ENCODE results near the gene NHLRC4. TPM values are rescaled to one million over a fixed set of nuclear protein-coding genes. Genes with fewer than 3 reads are reported as not detected.
A peak's percentile ranks its signal among the peaks of the same experiment; 100 is the strongest.

The NHLRC4 gene
- total and polyA plus RNA-seq, 2 of the 13 experiments (the other 11 are each of a cell fraction or from before 2014, with no cell fraction given): 0.40 to 0.59 TPM

DNA sequence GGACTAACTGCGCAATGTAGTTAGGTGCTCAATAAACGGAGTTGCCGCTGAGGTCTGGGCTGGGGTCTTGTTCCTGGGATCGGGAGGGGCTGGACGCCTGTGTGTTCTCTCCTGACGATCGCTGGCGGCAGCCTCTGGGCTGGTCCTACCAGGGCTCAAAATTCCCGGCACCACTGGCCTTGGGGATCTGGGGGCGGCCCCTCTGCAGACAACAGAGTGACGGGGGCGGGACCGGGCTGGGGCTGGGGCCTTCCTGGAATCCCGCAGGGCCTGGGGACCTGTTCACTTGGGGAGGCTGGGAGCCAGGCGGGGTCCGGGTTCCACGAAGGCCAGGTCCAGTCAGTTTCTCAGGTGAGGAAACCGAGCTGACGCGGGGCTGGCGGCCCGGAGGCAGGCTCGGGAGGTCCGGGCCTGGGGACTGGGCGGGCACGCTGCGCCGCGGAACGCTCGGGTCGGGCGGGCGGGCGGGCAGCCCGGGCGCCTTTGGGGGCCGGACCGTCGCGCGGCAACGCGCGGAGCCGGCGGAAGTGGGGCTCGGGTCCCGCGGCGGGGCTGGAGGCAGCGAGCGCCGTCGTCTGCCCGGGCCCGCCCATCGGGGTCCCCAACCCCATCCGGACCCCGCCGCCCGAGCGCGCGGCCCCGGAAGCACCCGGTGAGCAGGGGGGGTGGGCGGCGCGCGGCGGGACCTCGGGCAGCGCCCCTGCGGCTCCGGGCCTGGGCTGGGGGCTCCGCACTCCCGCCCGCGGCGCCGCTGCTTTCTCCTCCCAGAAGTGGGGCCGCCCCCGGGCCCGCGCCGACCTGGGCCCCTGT, 2.8 kb downstream of the NHLRC4 start, which contains the start of gene PIGQ (continued):
- TF ChIP-seq SIN3A (IDR thresholded peaks at IDR 0.05; ENCODE audit: borderline replicate concordance, low read depth, low read length) (peak; percentile 87; the same call in 1 of the 2 replicates), ZBTB2 (CRISPR knock-in tag; IDR thresholded peaks at IDR 0.05; ENCODE audit: low read depth) (no peak)
- TF ChIP-seq, protein P1, sequence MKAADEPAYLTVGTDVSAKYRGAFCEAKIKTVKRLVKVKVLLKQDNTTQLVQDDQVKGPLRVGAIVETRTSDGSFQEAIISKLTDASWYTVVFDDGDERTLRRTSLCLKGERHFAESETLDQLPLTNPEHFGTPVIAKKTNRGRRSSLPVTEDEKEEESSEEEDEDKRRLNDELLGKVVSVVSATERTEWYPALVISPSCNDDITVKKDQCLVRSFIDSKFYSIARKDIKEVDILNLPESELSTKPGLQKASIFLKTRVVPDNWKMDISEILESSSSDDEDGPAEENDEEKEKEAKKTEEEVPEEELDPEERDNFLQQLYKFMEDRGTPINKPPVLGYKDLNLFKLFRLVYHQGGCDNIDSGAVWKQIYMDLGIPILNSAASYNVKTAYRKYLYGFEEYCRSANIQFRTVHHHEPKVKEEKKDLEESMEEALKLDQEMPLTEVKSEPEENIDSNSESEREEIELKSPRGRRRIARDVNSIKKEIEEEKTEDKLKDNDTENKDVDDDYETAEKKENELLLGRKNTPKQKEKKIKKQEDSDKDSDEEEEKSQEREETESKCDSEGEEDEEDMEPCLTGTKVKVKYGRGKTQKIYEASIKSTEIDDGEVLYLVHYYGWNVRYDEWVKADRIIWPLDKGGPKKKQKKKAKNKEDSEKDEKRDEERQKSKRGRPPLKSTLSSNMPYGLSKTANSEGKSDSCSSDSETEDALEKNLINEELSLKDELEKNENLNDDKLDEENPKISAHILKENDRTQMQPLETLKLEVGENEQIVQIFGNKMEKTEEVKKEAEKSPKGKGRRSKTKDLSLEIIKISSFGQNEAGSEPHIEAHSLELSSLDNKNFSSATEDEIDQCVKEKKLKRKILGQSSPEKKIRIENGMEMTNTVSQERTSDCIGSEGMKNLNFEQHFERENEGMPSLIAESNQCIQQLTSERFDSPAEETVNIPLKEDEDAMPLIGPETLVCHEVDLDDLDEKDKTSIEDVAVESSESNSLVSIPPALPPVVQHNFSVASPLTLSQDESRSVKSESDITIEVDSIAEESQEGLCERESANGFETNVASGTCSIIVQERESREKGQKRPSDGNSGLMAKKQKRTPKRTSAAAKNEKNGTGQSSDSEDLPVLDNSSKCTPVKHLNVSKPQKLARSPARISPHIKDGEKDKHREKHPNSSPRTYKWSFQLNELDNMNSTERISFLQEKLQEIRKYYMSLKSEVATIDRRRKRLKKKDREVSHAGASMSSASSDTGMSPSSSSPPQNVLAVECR (CRISPR knock-in tag; IDR thresholded peaks at IDR 0.05; ENCODE audit: borderline replicate concordance): 0 out of 2 replicates have a peak, but pooled peaks have one; percentile 19
- TF ChIP-seq, protein P2, sequence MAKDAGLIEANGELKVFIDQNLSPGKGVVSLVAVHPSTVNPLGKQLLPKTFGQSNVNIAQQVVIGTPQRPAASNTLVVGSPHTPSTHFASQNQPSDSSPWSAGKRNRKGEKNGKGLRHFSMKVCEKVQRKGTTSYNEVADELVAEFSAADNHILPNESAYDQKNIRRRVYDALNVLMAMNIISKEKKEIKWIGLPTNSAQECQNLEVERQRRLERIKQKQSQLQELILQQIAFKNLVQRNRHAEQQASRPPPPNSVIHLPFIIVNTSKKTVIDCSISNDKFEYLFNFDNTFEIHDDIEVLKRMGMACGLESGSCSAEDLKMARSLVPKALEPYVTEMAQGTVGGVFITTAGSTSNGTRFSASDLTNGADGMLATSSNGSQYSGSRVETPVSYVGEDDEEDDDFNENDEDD (CRISPR knock-in tag; IDR thresholded peaks at IDR 0.05; ENCODE audit: borderline replicate concordance): peak; percentile 46; the same call in 1 of the 2 replicates
